Osteocyte (in vitro differentiated cells): ENCODE measurements around the gene RIMBP2. TPM values are rescaled to one million over a fixed set of nuclear protein-coding genes. Genes with fewer than 3 reads are reported as not detected.

Source experiments
- DNase-seq: peaks from one replicate; pipeline ENCODE4 v3.0.0; 2021; ENCODE audit warnings: mixed read lengths; ENCODE audit not compliant: unreplicated experiment; ENCODE audit errors: extremely low spot score
- H3K27ac Mint-ChIP-seq: one replicate; pipeline ENCODE4 v1.8.0; 2021; ENCODE audit warnings: mild to moderate bottlenecking, mixed read lengths; ENCODE audit not compliant: unreplicated experiment
- H3K27me3 Mint-ChIP-seq: one replicate; pipeline ENCODE4 v1.8.0; 2021; ENCODE audit warnings: mixed read lengths; ENCODE audit not compliant: unreplicated experiment
- H3K36me3 Mint-ChIP-seq: one replicate; pipeline ENCODE4 v1.8.0; 2021; ENCODE audit warnings: mixed read lengths; ENCODE audit not compliant: unreplicated experiment
- H3K4me1 Mint-ChIP-seq: one replicate; pipeline ENCODE4 v1.8.0; 2021; ENCODE audit warnings: mixed read lengths; ENCODE audit not compliant: unreplicated experiment
- H3K4me3 Mint-ChIP-seq: one replicate; pipeline ENCODE4 v1.8.0; 2021; ENCODE audit warnings: mild to moderate bottlenecking, moderate library complexity, mixed read lengths; ENCODE audit not compliant: unreplicated experiment
- H3K9me3 Mint-ChIP-seq: one replicate; pipeline ENCODE4 v1.8.0; 2021; ENCODE audit warnings: mixed read lengths; ENCODE audit not compliant: unreplicated experiment
- CTCF ChIP-seq: fragments of 200-600 bp; sonication (generic); IDR thresholded peaks from 2 replicates; pipeline ENCODE4 v1.5.0; 2021; ENCODE audit warnings: antibody characterized with exemption, mild to moderate bottlenecking, moderate library complexity
- total RNA-seq: library from RNA; stranded (reverse); gene quantifications from 2 replicates; pipeline ENCODE4 v1.2.1, GENCODE V29; 2021

RIMBP2 gene
- total RNA-seq, 1 donor from 2014 or later, result 0.13 TPM

- no peaks in the 10 kb centered on the region for H3K27me3 Mint-ChIP-seq
- no peak for TF ChIP-seq CTCF
- H3K27ac Mint-ChIP-seq, result no peak overlapping the region
- no peaks in the 10 kb centered on the region for H3K36me3 Mint-ChIP-seq
- H3K4me1 Mint-ChIP-seq, result no peaks in the 10 kb centered on the region
- H3K9me3 Mint-ChIP-seq, result no peaks in the 10 kb centered on the region
- no peak overlapping the region for H3K4me3 Mint-ChIP-seq
- no peak for DNase-seq
Measured at GRCh38 chr12:130642856-130643255, 73.2 kb downstream of the RIMBP2 start.

- H3K4me3 Mint-ChIP-seq, result no peak overlapping the region
- no peak for TF ChIP-seq CTCF
- no peaks in the 10 kb centered on the region for H3K4me1 Mint-ChIP-seq
- DNase-seq, result no peak
- H3K27ac Mint-ChIP-seq, result no peak overlapping the region
- no peaks in the 10 kb centered on the region for H3K27me3 Mint-ChIP-seq
- H3K9me3 Mint-ChIP-seq, result no peaks in the 10 kb centered on the region
- no peaks in the 10 kb centered on the region for H3K36me3 Mint-ChIP-seq
Measured at GRCh38 chr12:130641533-130642184, 74.4 kb downstream of the RIMBP2 start.

GRCh38 chr12:130640901-130641300 is 75.2 kb downstream of the RIMBP2 start:
- H3K27me3 Mint-ChIP-seq, result no peaks in the 10 kb centered on the region
- H3K36me3 Mint-ChIP-seq, result no peaks in the 10 kb centered on the region
- DNase-seq, result no peak
- H3K9me3 Mint-ChIP-seq, result no peaks in the 10 kb centered on the region
- H3K27ac Mint-ChIP-seq, result no peak overlapping the region
- no peaks in the 10 kb centered on the region for H3K4me1 Mint-ChIP-seq
- no peak overlapping the region for H3K4me3 Mint-ChIP-seq
- no peak for TF ChIP-seq CTCF

- no peak for DNase-seq
- no peaks in the 10 kb centered on the region for H3K36me3 Mint-ChIP-seq
- H3K9me3 Mint-ChIP-seq, result no peaks in the 10 kb centered on the region
- TF ChIP-seq CTCF, result no peak
- H3K4me3 Mint-ChIP-seq, result no peak overlapping the region
- no peak overlapping the region for H3K27ac Mint-ChIP-seq
- no peaks in the 10 kb centered on the region for H3K4me1 Mint-ChIP-seq
- no peaks in the 10 kb centered on the region for H3K27me3 Mint-ChIP-seq
Measured at GRCh38 chr12:130640496-130640895, 75.6 kb downstream of the RIMBP2 start.

GRCh38 chr12:130639476-130640424 is 76.3 kb downstream of the RIMBP2 start:
- no peak overlapping the region for H3K4me3 Mint-ChIP-seq
- H3K9me3 Mint-ChIP-seq, result no peaks in the 10 kb centered on the region
- no peak for TF ChIP-seq CTCF
- H3K27me3 Mint-ChIP-seq, result no peaks in the 10 kb centered on the region
- no peak for DNase-seq
- no peaks in the 10 kb centered on the region for H3K36me3 Mint-ChIP-seq
- H3K27ac Mint-ChIP-seq, result no peak overlapping the region
- no peaks in the 10 kb centered on the region for H3K4me1 Mint-ChIP-seq
